C4-2B (cell line): ENCODE data around the gene SPC25.
"Not testable (repeated sequence)": the region's sequence is repeated elsewhere in the genome, so short reads cannot be mapped to it uniquely, and the experiment has no call there.

Source experiments
- ZFX ChIP-seq: fragments of 450-650 bp; IDR thresholded peaks from 2 replicates; pipeline ENCODE4 v1.6.1; 2017
- TF ChIP-seq, protein P1 (sequence below): fragments of 450-650 bp; conservative IDR thresholded peaks from 2 replicates; pipeline ENCODE4 v1.5.1; 2017; ENCODE audit warnings: mild to moderate bottlenecking

DNA sequence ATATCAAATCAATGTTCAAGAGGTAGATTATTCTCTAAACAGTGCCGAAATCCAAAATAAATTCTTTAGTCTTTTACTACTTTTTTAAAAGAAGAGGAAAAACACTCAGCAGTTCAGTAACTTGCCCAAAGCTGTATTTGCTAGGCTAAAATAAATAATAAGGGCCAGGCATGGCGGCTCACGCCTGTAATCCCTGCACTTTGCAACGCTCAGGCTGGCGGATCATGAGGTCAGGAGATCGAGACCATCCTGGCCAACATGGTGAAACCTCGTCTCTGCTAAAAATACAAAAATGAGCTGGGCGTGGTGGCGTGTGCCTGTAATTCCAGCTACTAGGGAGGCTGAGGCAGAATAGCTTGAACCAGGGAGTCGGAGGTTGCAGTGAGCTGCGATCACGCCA, 8.1 kb downstream of the SPC25 start:
- TF ChIP-seq, protein P1, sequence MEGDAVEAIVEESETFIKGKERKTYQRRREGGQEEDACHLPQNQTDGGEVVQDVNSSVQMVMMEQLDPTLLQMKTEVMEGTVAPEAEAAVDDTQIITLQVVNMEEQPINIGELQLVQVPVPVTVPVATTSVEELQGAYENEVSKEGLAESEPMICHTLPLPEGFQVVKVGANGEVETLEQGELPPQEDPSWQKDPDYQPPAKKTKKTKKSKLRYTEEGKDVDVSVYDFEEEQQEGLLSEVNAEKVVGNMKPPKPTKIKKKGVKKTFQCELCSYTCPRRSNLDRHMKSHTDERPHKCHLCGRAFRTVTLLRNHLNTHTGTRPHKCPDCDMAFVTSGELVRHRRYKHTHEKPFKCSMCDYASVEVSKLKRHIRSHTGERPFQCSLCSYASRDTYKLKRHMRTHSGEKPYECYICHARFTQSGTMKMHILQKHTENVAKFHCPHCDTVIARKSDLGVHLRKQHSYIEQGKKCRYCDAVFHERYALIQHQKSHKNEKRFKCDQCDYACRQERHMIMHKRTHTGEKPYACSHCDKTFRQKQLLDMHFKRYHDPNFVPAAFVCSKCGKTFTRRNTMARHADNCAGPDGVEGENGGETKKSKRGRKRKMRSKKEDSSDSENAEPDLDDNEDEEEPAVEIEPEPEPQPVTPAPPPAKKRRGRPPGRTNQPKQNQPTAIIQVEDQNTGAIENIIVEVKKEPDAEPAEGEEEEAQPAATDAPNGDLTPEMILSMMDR, result not testable (repeated sequence)
- TF ChIP-seq ZFX, result not testable (repeated sequence)
